ENCODE measurements around the gene MS4A15.

Gene MS4A15

GRCh38 chr11:60769273-60769672 is 12.6 kb downstream of the MS4A15 start:
- H3K4me3 ChIP-seq (ENCODE audit: low read length), result no peak overlapping the region
- peaks cover 24% of the 10 kb centered on the region for H3K27me3 ChIP-seq (ENCODE audit: insufficient read depth, low read length)
- no peaks in the 10 kb centered on the region for H3K36me3 ChIP-seq (ENCODE audit: insufficient read depth, low read depth, low read length)
- no peaks in the 10 kb centered on the region for H3K9me3 ChIP-seq (ENCODE audit: insufficient read depth, low read depth, low read length)
- H3K4me1 ChIP-seq (ENCODE audit: insufficient read depth, low read length), result no peaks in the 10 kb centered on the region; the same call in 1 of the 2 replicates
- H3K27ac ChIP-seq (ENCODE audit: low read length), result no peak overlapping the region
- H3K9ac ChIP-seq (ENCODE audit: low read depth, low read length), result no peak overlapping the region

GRCh38 chr11:60769811-60770210 is 13.1 kb downstream of the MS4A15 start:
- Histone ChIP-seq H3K9ac (ENCODE audit: low read depth, low read length) (no peak overlapping the region), H3K9me3 (ENCODE audit: insufficient read depth, low read depth, low read length) (no peaks in the 10 kb centered on the region), H3K27me3 (ENCODE audit: insufficient read depth, low read length) (peaks cover 24% of the 10 kb centered on the region), H3K27ac (ENCODE audit: low read length) (no peak overlapping the region), H3K36me3 (ENCODE audit: insufficient read depth, low read depth, low read length) (no peaks in the 10 kb centered on the region), H3K4me1 (ENCODE audit: insufficient read depth, low read length) (no peaks in the 10 kb centered on the region; the same call in 1 of the 2 replicates), H3K4me3 (ENCODE audit: low read length) (no peak overlapping the region)

- Histone ChIP-seq H3K27ac (ENCODE audit: low read length) (no peak overlapping the region), H3K9me3 (ENCODE audit: insufficient read depth, low read depth, low read length) (no peaks in the 10 kb centered on the region), H3K36me3 (ENCODE audit: insufficient read depth, low read depth, low read length) (no peaks in the 10 kb centered on the region), H3K4me3 (ENCODE audit: low read length) (no peak overlapping the region), H3K4me1 (ENCODE audit: insufficient read depth, low read length) (no peaks in the 10 kb centered on the region), H3K27me3 (ENCODE audit: insufficient read depth, low read length) (peaks cover 24% of the 10 kb centered on the region), H3K9ac (ENCODE audit: low read depth, low read length) (no peak overlapping the region)
Observed at GRCh38 chr11:60771146-60771545, 14.5 kb downstream of the MS4A15 start.

- no peak overlapping the region for H3K4me3 ChIP-seq (ENCODE audit: low read length)
- H3K9ac ChIP-seq (ENCODE audit: low read depth, low read length), result no peak overlapping the region
- H3K4me1 ChIP-seq (ENCODE audit: insufficient read depth, low read length), result no peaks in the 10 kb centered on the region
- no peak overlapping the region for H3K27ac ChIP-seq (ENCODE audit: low read length)
- no peaks in the 10 kb centered on the region for H3K36me3 ChIP-seq (ENCODE audit: insufficient read depth, low read depth, low read length)
- peaks cover 17% of the 10 kb centered on the region for H3K27me3 ChIP-seq (ENCODE audit: insufficient read depth, low read length)
- H3K9me3 ChIP-seq (ENCODE audit: insufficient read depth, low read depth, low read length), result no peaks in the 10 kb centered on the region
Observed at GRCh38 chr11:60771879-60772525, 15.3 kb downstream of the MS4A15 start.

GRCh38 chr11:60772666-60773065 is 16.0 kb downstream of the MS4A15 start:
- H3K27me3 ChIP-seq (ENCODE audit: insufficient read depth, low read length), result peaks cover 10% of the 10 kb centered on the region
- H3K9me3 ChIP-seq (ENCODE audit: insufficient read depth, low read depth, low read length), result no peaks in the 10 kb centered on the region

GRCh38 chr11:60774726-60775125 is 18.1 kb downstream of the MS4A15 start:
- Histone ChIP-seq H3K4me1 (ENCODE audit: insufficient read depth, low read length) (no peaks in the 10 kb centered on the region), H3K9ac (ENCODE audit: low read depth, low read length) (no peak overlapping the region), H3K9me3 (ENCODE audit: insufficient read depth, low read depth, low read length) (no peaks in the 10 kb centered on the region), H3K27ac (ENCODE audit: low read length) (no peak overlapping the region), H3K27me3 (ENCODE audit: insufficient read depth, low read length) (no peaks in the 10 kb centered on the region), H3K4me3 (ENCODE audit: low read length) (no peak overlapping the region), H3K36me3 (ENCODE audit: insufficient read depth, low read depth, low read length) (no peaks in the 10 kb centered on the region)

More at GRCh38 chr11:60772666-60773065, 16.0 kb downstream of the MS4A15 start:
- Histone ChIP-seq H3K4me3 (ENCODE audit: low read length) (no peak overlapping the region), H3K27ac (ENCODE audit: low read length) (no peak overlapping the region), H3K4me1 (ENCODE audit: insufficient read depth, low read length) (no peaks in the 10 kb centered on the region), H3K9ac (ENCODE audit: low read depth, low read length) (no peak overlapping the region), H3K36me3 (ENCODE audit: insufficient read depth, low read depth, low read length) (no peaks in the 10 kb centered on the region)

GRCh38 chr11:60775420-60775961 is 18.8 kb downstream of the MS4A15 start:
- H3K9me3 ChIP-seq (ENCODE audit: insufficient read depth, low read depth, low read length), result no peaks in the 10 kb centered on the region
- no peak overlapping the region for H3K9ac ChIP-seq (ENCODE audit: low read depth, low read length)
- no peaks in the 10 kb centered on the region for H3K4me1 ChIP-seq (ENCODE audit: insufficient read depth, low read length)
- no peaks in the 10 kb centered on the region for H3K36me3 ChIP-seq (ENCODE audit: insufficient read depth, low read depth, low read length)
- no peak overlapping the region for H3K27ac ChIP-seq (ENCODE audit: low read length)
- no peak overlapping the region for H3K4me3 ChIP-seq (ENCODE audit: low read length)
- H3K27me3 ChIP-seq (ENCODE audit: insufficient read depth, low read length), result no peaks in the 10 kb centered on the region

- no peaks in the 10 kb centered on the region for H3K4me1 ChIP-seq (ENCODE audit: insufficient read depth, low read length)
- no peaks in the 10 kb centered on the region for H3K27me3 ChIP-seq (ENCODE audit: insufficient read depth, low read length)
- H3K36me3 ChIP-seq (ENCODE audit: insufficient read depth, low read depth, low read length), result no peaks in the 10 kb centered on the region
- no peaks in the 10 kb centered on the region for H3K9me3 ChIP-seq (ENCODE audit: insufficient read depth, low read depth, low read length)
- no peak overlapping the region for H3K27ac ChIP-seq (ENCODE audit: low read length)
- no peak overlapping the region for H3K4me3 ChIP-seq (ENCODE audit: low read length)
- H3K9ac ChIP-seq (ENCODE audit: low read depth, low read length), result no peak overlapping the region
Observed at GRCh38 chr11:60776167-60776566, 19.5 kb downstream of the MS4A15 start.

GRCh38 chr11:60777106-60777505 is 20.4 kb downstream of the MS4A15 start:
- no peak overlapping the region for H3K4me3 ChIP-seq (ENCODE audit: low read length)
- H3K27ac ChIP-seq (ENCODE audit: low read length), result no peak overlapping the region
- no peaks in the 10 kb centered on the region for H3K36me3 ChIP-seq (ENCODE audit: insufficient read depth, low read depth, low read length)
- H3K4me1 ChIP-seq (ENCODE audit: insufficient read depth, low read length), result no peaks in the 10 kb centered on the region
- H3K27me3 ChIP-seq (ENCODE audit: insufficient read depth, low read length), result no peaks in the 10 kb centered on the region
- no peaks in the 10 kb centered on the region for H3K9me3 ChIP-seq (ENCODE audit: insufficient read depth, low read depth, low read length)
- H3K9ac ChIP-seq (ENCODE audit: low read depth, low read length), result no peak overlapping the region

- Histone ChIP-seq H3K4me3 (ENCODE audit: low read length) (no peak overlapping the region), H3K9me3 (ENCODE audit: insufficient read depth, low read depth, low read length) (no peaks in the 10 kb centered on the region), H3K36me3 (ENCODE audit: insufficient read depth, low read depth, low read length) (no peaks in the 10 kb centered on the region), H3K27me3 (ENCODE audit: insufficient read depth, low read length) (no peaks in the 10 kb centered on the region), H3K27ac (ENCODE audit: low read length) (no peak overlapping the region), H3K9ac (ENCODE audit: low read depth, low read length) (no peak overlapping the region), H3K4me1 (ENCODE audit: insufficient read depth, low read length) (no peaks in the 10 kb centered on the region)
Observed at GRCh38 chr11:60777572-60777971, 20.9 kb downstream of the MS4A15 start.

- no peak overlapping the region for H3K9ac ChIP-seq (ENCODE audit: low read depth, low read length)
- H3K36me3 ChIP-seq (ENCODE audit: insufficient read depth, low read depth, low read length), result no peaks in the 10 kb centered on the region
- no peaks in the 10 kb centered on the region for H3K9me3 ChIP-seq (ENCODE audit: insufficient read depth, low read depth, low read length)
- no peak overlapping the region for H3K27ac ChIP-seq (ENCODE audit: low read length)
- no peaks in the 10 kb centered on the region for H3K4me1 ChIP-seq (ENCODE audit: insufficient read depth, low read length)
- no peaks in the 10 kb centered on the region for H3K27me3 ChIP-seq (ENCODE audit: insufficient read depth, low read length)
- no peak overlapping the region for H3K4me3 ChIP-seq (ENCODE audit: low read length)
Observed at GRCh38 chr11:60780065-60780464, 23.4 kb downstream of the MS4A15 start.

GRCh38 chr11:60780774-60781173 is 24.1 kb downstream of the MS4A15 start:
- Histone ChIP-seq H3K27me3 (ENCODE audit: insufficient read depth, low read length) (no peaks in the 10 kb centered on the region), H3K9me3 (ENCODE audit: insufficient read depth, low read depth, low read length) (no peaks in the 10 kb centered on the region), H3K36me3 (ENCODE audit: insufficient read depth, low read depth, low read length) (no peaks in the 10 kb centered on the region), H3K4me3 (ENCODE audit: low read length) (no peak overlapping the region), H3K4me1 (ENCODE audit: insufficient read depth, low read length) (no peaks in the 10 kb centered on the region), H3K9ac (ENCODE audit: low read depth, low read length) (no peak overlapping the region), H3K27ac (ENCODE audit: low read length) (no peak overlapping the region)
